Activated CD4-positive, alpha-beta memory T cell treated with anti-CD3 and anti-CD28 coated beads, Interleukin-2, amount 10 ng/mL, durations not matched to agents 7 days and 5 days (primary cell): Measurements from ENCODE around the gene RNF34. TPM values are rescaled to one million over a fixed set of nuclear protein-coding genes. Genes with fewer than 3 reads are reported as not detected.
A peak's percentile ranks its signal among the peaks of the same experiment; 100 is the strongest.

Experiments used
- CTCF ChIA-PET: fragments of 350-600 bp; sonication (Branson Sonifier 250); formaldehyde crosslinking; loops from one replicate; lab custom pipeline; 2021; ENCODE audit warnings: antibody characterized with exemption, inconsistent platforms; lab: Charles Lee
- POLR2A ChIA-PET: fragments of 350-600 bp; sonication (Branson Sonifier 250); formaldehyde crosslinking; loops from one replicate; lab custom pipeline; 2021; ENCODE audit warnings: antibody characterized with exemption; lab: Charles Lee
- DNase-seq: peaks from one replicate; pipeline ENCODE4 v3.0.0-alpha.2; 2020
- H3K27ac Mint-ChIP-seq: one replicate; pipeline ENCODE4 v1.8.0; 2021; ENCODE audit warnings: mild to moderate bottlenecking, mixed read lengths
- H3K27me3 Mint-ChIP-seq: one replicate; pipeline ENCODE4 v1.8.0; 2021; ENCODE audit warnings: mixed read lengths
- H3K36me3 Mint-ChIP-seq: one replicate; pipeline ENCODE4 v1.8.0; 2021; ENCODE audit warnings: low read depth, mixed read lengths
- H3K4me1 Mint-ChIP-seq: one replicate; pipeline ENCODE4 v1.8.0; 2021; ENCODE audit warnings: mixed read lengths
- H3K4me3 Mint-ChIP-seq: one replicate; pipeline ENCODE4 v1.8.0; 2021; ENCODE audit warnings: mild to moderate bottlenecking, mixed read lengths
- H3K9me3 Mint-ChIP-seq: one replicate; pipeline ENCODE4 v1.8.0; 2021; ENCODE audit warnings: mixed read lengths
- total RNA-seq, 2 experiments: library from RNA; stranded (reverse); gene quantifications; one replicate each; pipeline ENCODE4 v1.2.3, GENCODE V29; 2021

Gene RNF34
- total RNA-seq, 2 experiments from 2014 or later: 88.2 to 90.1 TPM

DNA sequence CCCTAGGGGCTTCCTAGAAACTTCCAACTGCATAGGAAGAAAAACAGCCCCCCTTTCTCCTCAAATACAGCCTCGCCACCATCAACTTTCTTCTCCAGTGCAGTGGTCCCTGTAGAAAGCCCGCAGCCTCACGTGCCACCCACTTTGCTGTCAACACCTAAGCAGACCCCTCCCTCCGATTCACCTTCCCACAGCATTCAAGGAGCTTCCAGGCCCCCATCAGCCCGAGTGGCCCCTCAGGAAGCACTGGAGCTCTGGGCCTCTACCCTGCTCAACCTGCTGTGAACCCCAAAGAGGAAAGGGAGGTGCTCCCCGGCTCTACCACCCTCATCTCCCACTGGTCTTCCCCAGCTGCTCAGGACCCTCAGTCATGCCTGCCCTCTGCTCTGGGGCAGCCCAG is 55.0 kb downstream of the RNF34 start:
- CTCF ChIA-PET: interaction anchor here (2.4 kb wide), 1 partner anchor 12 kb away, joined by 11 read pairs; no protein-coding TSS in a partner anchor
- Mint-ChIP-seq H3K9me3 (no peaks in the 10 kb centered on the region), H3K36me3 (peaks cover 19% of the 10 kb centered on the region), H3K27me3 (no peaks in the 10 kb centered on the region), H3K27ac (no peak overlapping the region), H3K4me3 (no peak overlapping the region), H3K4me1 (peaks cover 20% of the 10 kb centered on the region)
- POLR2A ChIA-PET: interaction anchor here (1.0 to 1.7 kb wide), 2 partner anchors 12 to 54 kb away, joined by 4 to 5 read pairs; partner anchors contain the start of gene RNF34
- DNase-seq: no peak

- ChIA-PET CTCF (interaction anchor here (2.4 kb wide), 1 partner anchor 13 kb away, joined by 11 read pairs; no protein-coding TSS in a partner anchor), POLR2A (interaction anchor here (1.7 kb wide), 1 partner anchor 55 kb away, joined by 5 read pairs; the partner anchor contains the start of gene RNF34)
- Mint-ChIP-seq H3K27me3 (no peaks in the 10 kb centered on the region), H3K4me1 (peaks cover 30% of the 10 kb centered on the region), H3K9me3 (no peaks in the 10 kb centered on the region), H3K27ac (no peak overlapping the region), H3K4me3 (no peak overlapping the region), H3K36me3 (peaks cover 19% of the 10 kb centered on the region)
- no peak for DNase-seq
Measured at GRCh38 chr12:121455766-121456420, 56.0 kb downstream of the RNF34 start.

- no peaks in the 10 kb centered on the region for H3K9me3 Mint-ChIP-seq
- no peak for DNase-seq
- H3K36me3 Mint-ChIP-seq: peaks cover 15% of the 10 kb centered on the region
- POLR2A ChIA-PET: no interaction called here
- CTCF ChIA-PET: interaction anchor here (2.4 kb wide), 1 partner anchor 13 kb away, joined by 11 read pairs; no protein-coding TSS in a partner anchor
- H3K27me3 Mint-ChIP-seq: no peaks in the 10 kb centered on the region
- H3K27ac Mint-ChIP-seq: no peak overlapping the region
- H3K4me1 Mint-ChIP-seq: peaks cover 34% of the 10 kb centered on the region
- H3K4me3 Mint-ChIP-seq: no peak overlapping the region
Measured at GRCh38 chr12:121456551-121456950, 56.6 kb downstream of the RNF34 start.

DNA sequence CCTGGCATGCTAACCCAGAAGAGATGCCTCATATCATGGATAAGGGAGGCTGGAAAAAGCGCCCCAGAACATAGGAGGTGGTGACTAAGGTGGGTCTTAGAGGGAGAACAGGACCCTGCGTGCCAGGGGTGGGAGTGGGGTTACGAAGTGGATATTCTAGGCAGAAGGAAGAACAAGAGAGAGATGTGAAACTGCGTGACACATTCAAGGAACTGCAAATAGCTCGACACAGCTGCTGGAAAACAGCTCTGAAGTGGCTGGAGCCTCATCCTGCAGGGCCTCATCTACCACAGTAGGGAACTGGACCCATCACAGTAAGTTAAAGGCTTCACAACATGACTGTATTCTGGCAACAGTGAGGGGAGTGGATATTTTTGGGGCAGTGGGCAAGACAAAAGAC is 61.1 kb downstream of the RNF34 start:
- Mint-ChIP-seq H3K27me3 (no peaks in the 10 kb centered on the region), H3K4me3 (no peak overlapping the region), H3K4me1 (peaks cover 50% of the 10 kb centered on the region), H3K36me3 (peaks cover 15% of the 10 kb centered on the region), H3K27ac (no peak overlapping the region), H3K9me3 (no peaks in the 10 kb centered on the region)
- DNase-seq: no peak
- CTCF ChIA-PET: interaction anchor here (1.1 kb wide), 1 partner anchor 16 kb away, joined by 3 read pairs; no protein-coding TSS in a partner anchor
- POLR2A ChIA-PET: interaction anchor here (1.5 kb wide), 1 partner anchor 62 kb away, joined by 3 read pairs; no protein-coding TSS in a partner anchor

GRCh38 chr12:121464331-121464730 is 64.4 kb downstream of the RNF34 start:
- no peak for DNase-seq
- H3K27ac Mint-ChIP-seq: no peak overlapping the region
- H3K36me3 Mint-ChIP-seq: peaks cover 11% of the 10 kb centered on the region
- H3K4me3 Mint-ChIP-seq: peak overlapping the region; percentile 7
- CTCF ChIA-PET: interaction anchor here (2.1 kb wide), 1 partner anchor 21 kb away, joined by 8 read pairs; no protein-coding TSS in a partner anchor
- no peaks in the 10 kb centered on the region for H3K9me3 Mint-ChIP-seq
- H3K4me1 Mint-ChIP-seq: peaks cover 54% of the 10 kb centered on the region
- H3K27me3 Mint-ChIP-seq: no peaks in the 10 kb centered on the region
- POLR2A ChIA-PET: no interaction called here

DNA sequence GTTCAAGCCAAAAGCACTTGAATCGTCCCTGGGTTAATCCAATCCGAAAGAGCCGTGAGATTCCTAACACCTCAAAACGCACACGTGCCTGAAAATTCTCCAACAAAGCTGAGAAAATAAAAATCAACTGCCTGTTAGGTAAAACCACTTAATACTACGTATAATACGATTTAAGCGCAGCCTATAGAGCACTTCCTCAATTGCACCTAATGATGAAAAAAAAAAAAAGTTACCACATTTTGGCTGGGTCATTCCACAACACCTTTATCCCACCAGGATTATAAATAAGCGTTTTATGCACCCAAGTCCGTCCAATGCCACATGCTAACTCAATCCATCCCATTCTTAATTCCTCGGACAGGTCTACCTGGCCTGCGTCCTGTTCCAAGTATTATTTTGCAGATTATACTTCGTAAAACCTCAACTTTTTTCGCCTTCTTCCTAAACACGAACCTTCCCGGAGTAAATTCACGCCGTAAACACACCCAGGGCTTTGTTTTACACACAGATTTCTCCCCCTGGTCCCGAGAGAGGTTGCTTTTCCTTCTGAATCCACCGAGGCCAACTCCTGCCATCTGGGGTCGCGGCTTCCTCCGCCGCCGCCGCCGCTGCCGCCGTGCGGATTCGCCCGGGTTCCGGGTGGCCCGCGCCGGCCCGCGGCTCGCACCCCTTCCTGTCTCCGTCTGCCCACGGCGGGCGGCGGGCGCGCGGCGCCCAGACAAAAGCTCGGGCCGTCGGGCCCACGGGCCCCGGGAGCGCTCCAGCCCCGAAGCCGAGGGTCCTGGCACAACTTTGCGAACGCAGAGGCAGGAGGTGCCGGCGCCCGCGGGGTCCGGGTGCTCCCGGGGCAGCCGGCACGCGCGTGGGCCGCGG is 66.2 kb downstream of the RNF34 start:
- Mint-ChIP-seq H3K36me3 (peaks cover 11% of the 10 kb centered on the region), H3K27ac (peak overlapping the region; percentile 90), H3K27me3 (no peaks in the 10 kb centered on the region), H3K9me3 (no peaks in the 10 kb centered on the region), H3K4me1 (peaks cover 40% of the 10 kb centered on the region), H3K4me3 (peak overlapping the region; percentile 93)
- ChIA-PET CTCF (interaction anchor here (0.8 kb wide), 1 partner anchor 28 kb away, joined by 3 read pairs; no protein-coding TSS in a partner anchor), POLR2A (interaction anchor here (0.6 to 1.4 kb wide), 4 partner anchors 34 to 885 kb away, joined by 3 read pairs; no protein-coding TSS in a partner anchor)
- peak; percentile 60 for DNase-seq

- peak; percentile 91 for DNase-seq
- no peaks in the 10 kb centered on the region for H3K9me3 Mint-ChIP-seq
- peaks cover 11% of the 10 kb centered on the region for H3K36me3 Mint-ChIP-seq
- no peak overlapping the region for H3K4me3 Mint-ChIP-seq
- POLR2A ChIA-PET: interaction anchor here (0.6 to 1.7 kb wide), 2 partner anchors 160 to 886 kb away, joined by 3 to 6 read pairs; no protein-coding TSS in a partner anchor
- peaks cover 32% of the 10 kb centered on the region for H3K4me1 Mint-ChIP-seq
- H3K27ac Mint-ChIP-seq: no peak overlapping the region
- CTCF ChIA-PET: interaction anchor here (1.0 to 2.2 kb wide), 3 partner anchors 11 to 27 kb away, joined by 3 to 22 read pairs (median 3); no protein-coding TSS in a partner anchor
- no peaks in the 10 kb centered on the region for H3K27me3 Mint-ChIP-seq
Measured at GRCh38 chr12:121466794-121467637, 67.1 kb downstream of the RNF34 start.

DNA sequence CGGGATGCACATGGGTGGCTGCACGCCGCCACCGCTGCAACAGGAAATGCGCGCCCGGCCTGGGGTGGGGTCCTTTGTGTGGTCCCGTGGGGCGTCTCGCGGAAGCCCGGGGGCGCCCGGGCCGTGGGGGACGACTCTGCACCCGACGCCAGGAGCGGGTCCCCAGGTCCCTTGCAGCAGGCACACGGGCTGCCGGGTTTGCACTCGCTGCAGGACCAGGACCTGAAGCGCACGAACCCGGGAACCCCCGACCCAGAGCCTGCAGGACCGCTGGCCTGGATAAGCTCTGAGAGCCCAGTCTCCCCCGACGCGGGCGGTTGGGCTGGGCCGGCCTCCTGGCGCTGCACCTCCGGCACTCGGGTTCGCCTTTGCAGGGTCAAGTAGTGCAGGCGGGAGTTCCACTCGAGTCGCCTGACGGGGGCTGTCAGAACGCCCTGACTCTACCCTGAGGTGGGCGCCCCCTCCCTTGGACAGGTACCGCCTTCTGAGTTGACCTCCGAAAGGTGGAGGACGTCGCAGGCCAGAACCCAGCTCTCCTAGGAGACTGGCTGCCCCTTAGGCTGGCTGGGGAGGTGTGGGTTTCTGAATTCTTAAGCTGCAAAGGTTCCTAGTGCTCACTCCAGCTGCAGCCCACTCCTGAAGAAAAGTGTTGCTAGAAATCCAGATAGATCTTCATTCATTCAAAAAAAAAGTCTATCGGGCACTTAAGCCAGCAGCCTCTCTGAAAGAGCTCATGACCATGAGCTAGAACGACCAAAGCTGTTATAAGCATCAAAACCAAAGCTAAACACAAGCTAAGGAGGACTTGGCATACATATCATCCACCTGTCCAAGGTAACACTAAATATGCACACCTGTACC is 68.0 kb downstream of the RNF34 start:
- no peaks in the 10 kb centered on the region for H3K9me3 Mint-ChIP-seq
- POLR2A ChIA-PET: interaction anchor here (0.8 to 1.7 kb wide), 6 partner anchors 9 to 326 kb away, joined by 3 to 7 read pairs (median 4); partner anchors contain the start of genes RHOF and RNF34

GRCh38 chr12:121468499-121468801 is 68.5 kb downstream of the RNF34 start:
- Mint-ChIP-seq H3K36me3 (peaks cover 11% of the 10 kb centered on the region), H3K27me3 (no peaks in the 10 kb centered on the region), H3K4me3 (no peak overlapping the region), H3K4me1 (peaks cover 30% of the 10 kb centered on the region), H3K9me3 (no peaks in the 10 kb centered on the region), H3K27ac (no peak overlapping the region)
- DNase-seq: no peak
- CTCF ChIA-PET: interaction anchor here (0.7 to 2.2 kb wide), 5 partner anchors 10 to 214 kb away, joined by 3 to 22 read pairs (median 3); no protein-coding TSS in a partner anchor
- POLR2A ChIA-PET: interaction anchor here (0.8 to 1.7 kb wide), 6 partner anchors 9 to 326 kb away, joined by 3 to 7 read pairs (median 4); partner anchors contain the start of genes RHOF and RNF34

More for the DNA sequence above, 68.0 kb downstream of the RNF34 start:
- H3K27me3 Mint-ChIP-seq: no peaks in the 10 kb centered on the region
- no peak overlapping the region for H3K27ac Mint-ChIP-seq
- H3K4me3 Mint-ChIP-seq: peak overlapping the region; percentile 21
- H3K4me1 Mint-ChIP-seq: peaks cover 30% of the 10 kb centered on the region
- peaks cover 11% of the 10 kb centered on the region for H3K36me3 Mint-ChIP-seq
- CTCF ChIA-PET: interaction anchor here (0.5 to 2.2 kb wide), 7 partner anchors 11 to 224 kb away, joined by 3 to 22 read pairs (median 3); no protein-coding TSS in a partner anchor
- no peak for DNase-seq

DNA sequence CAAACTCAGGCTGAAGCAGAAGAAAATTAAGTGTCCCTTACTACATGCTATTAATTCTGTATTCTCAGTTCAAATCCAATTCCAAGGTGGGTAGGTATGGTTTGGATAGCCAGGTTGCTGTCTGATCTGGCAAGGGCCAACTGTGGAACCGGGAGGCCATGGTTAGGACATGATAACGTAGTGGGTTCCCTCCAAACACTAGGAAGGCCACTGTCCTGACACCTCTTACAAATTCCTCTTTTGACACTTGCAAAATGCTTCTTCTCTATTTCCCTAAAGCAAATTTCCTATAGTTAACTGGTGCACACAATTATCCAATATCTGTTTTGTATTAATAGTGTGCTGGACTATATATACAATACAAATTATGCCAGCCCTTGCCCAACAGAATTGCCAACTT is 70.8 kb downstream of the RNF34 start:
- CTCF ChIA-PET: no interaction called here
- DNase-seq: no peak
- Mint-ChIP-seq H3K36me3 (peaks cover 5% of the 10 kb centered on the region), H3K4me1 (peaks cover 14% of the 10 kb centered on the region), H3K4me3 (no peak overlapping the region), H3K27me3 (no peaks in the 10 kb centered on the region), H3K9me3 (no peaks in the 10 kb centered on the region), H3K27ac (no peak overlapping the region)
- POLR2A ChIA-PET: no interaction called here

DNA sequence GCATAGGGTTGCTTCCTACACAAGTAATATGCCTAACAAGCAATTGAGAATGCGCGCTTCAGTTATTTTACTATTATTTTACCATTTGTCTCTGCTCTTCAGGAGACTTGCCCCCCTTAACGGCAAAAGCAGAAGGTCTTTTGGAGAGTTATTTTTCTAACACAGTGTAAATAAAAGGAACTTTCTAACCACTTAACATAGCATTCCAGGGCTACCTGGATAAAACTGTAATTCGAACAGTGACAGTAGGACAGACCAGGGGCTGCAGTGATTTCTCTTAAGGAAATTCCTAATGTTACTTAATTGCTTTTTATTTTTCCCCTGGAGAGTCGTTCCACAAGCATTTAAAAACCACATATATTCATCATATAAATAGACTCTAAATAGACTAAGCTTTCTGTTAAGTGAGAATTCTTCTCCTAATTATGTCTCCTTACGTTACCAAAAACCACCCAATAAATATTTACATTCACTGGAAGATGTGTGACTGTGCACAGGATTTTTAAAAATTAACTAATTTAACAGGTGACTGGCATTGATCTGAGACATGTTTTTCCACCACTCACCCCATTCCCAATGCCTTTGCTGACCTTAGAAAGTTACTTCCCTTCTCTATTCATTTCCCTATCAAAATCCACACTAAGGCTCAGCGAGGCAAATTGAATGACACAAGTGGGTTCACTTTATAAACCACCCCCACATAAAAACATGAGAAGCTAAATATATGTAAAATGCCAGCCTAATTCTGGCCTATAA is 72.4 kb downstream of the RNF34 start:
- CTCF ChIA-PET: no interaction called here
- no peak for DNase-seq
- POLR2A ChIA-PET: no interaction called here

More for the DNA sequence above, 72.4 kb downstream of the RNF34 start:
- H3K27ac Mint-ChIP-seq: no peak overlapping the region
- H3K4me1 Mint-ChIP-seq: peaks cover 8% of the 10 kb centered on the region
- H3K27me3 Mint-ChIP-seq: no peaks in the 10 kb centered on the region
- no peaks in the 10 kb centered on the region for H3K36me3 Mint-ChIP-seq
- no peak overlapping the region for H3K4me3 Mint-ChIP-seq
- no peaks in the 10 kb centered on the region for H3K9me3 Mint-ChIP-seq
